SIG-M5 (cell line): ENCODE results near the gene KLF6.

Experiments
- DNase-seq: peaks from one replicate; lab custom pipeline; 2025; lab: John Stamatoyannopoulos, UW

KLF6 gene

GRCh38 chr10:3784510-3785250 lies at the start of gene KLF6:
TSS of gene KLF6 (minus strand) at chr10:3785209. CDS start at chr10:3785014, 195 bp downstream.
- DNase-seq: no peak

- no peak for DNase-seq
These were observed 49.4 kb upstream of the KLF6 start for GRCh38 chr10:3834404-3834803.

- DNase-seq: no peak
These were observed 48.0 kb upstream of the KLF6 start for GRCh38 chr10:3833046-3833445.

- DNase-seq: no peak
These were observed 47.2 kb upstream of the KLF6 start for GRCh38 chr10:3832022-3832786.

GRCh38 chr10:3831608-3832007 lies 46.6 kb upstream of the KLF6 start:
- no peak for DNase-seq

GRCh38 chr10:3830946-3831345 lies 45.9 kb upstream of the KLF6 start:
- no peak for DNase-seq

- DNase-seq: no peak
These were observed 44.4 kb upstream of the KLF6 start for GRCh38 chr10:3829156-3830050.

GRCh38 chr10:3828404-3829155 lies 43.6 kb upstream of the KLF6 start:
- no peak for DNase-seq

GRCh38 chr10:3827768-3828403 lies 42.9 kb upstream of the KLF6 start:
- no peak for DNase-seq

GRCh38 chr10:3827266-3827665 lies 42.3 kb upstream of the KLF6 start:
- no peak for DNase-seq

GRCh38 chr10:3825862-3826351 lies 40.9 kb upstream of the KLF6 start:
- DNase-seq: no peak

- DNase-seq: no peak
These were observed 40.2 kb upstream of the KLF6 start for GRCh38 chr10:3825244-3825643.

- DNase-seq: no peak
These were observed 37.7 kb upstream of the KLF6 start for GRCh38 chr10:3822541-3823330.

- no peak for DNase-seq
These were observed 35.2 kb upstream of the KLF6 start for GRCh38 chr10:3820255-3820654.

- no peak for DNase-seq
These were observed 32.0 kb upstream of the KLF6 start for GRCh38 chr10:3816995-3817394.

GRCh38 chr10:3814838-3815220 lies 29.8 kb upstream of the KLF6 start:
- no peak for DNase-seq

- no peak for DNase-seq
These were observed 29.2 kb upstream of the KLF6 start for GRCh38 chr10:3813986-3814837.

- DNase-seq: no peak
These were observed 28.3 kb upstream of the KLF6 start for GRCh38 chr10:3813267-3813666.

- no peak for DNase-seq
These were observed 27.1 kb upstream of the KLF6 start for GRCh38 chr10:3812141-3812540.
